Astrocyte of the spinal cord (primary cell): ENCODE results near the gene ETV7.

Experiments
- DNase-seq: peaks from one replicate; pipeline ENCODE4 v3.0.0; 2011; ENCODE audit warnings: low read depth, low spot score
- H3K4me3 ChIP-seq: 2 replicates; pipeline ENCODE4 v1.5.1; 2011; ENCODE audit warnings: low read depth, mild to moderate bottlenecking, low read length, moderate library complexity
- in situ Hi-C: cut with HindIII; loops from 2 replicates; pipeline ENCODE4 v1.10.0; 2017; ENCODE audit warnings: low sequenced_read_pairs
- TF ChIP-seq, protein P1 (sequence below): IDR thresholded peaks from 2 replicates; pipeline ENCODE4 v1.5.1; 2012; ENCODE audit warnings: low read depth, mild to moderate bottlenecking, low read length, inconsistent platforms

The ETV7 gene

DNA sequence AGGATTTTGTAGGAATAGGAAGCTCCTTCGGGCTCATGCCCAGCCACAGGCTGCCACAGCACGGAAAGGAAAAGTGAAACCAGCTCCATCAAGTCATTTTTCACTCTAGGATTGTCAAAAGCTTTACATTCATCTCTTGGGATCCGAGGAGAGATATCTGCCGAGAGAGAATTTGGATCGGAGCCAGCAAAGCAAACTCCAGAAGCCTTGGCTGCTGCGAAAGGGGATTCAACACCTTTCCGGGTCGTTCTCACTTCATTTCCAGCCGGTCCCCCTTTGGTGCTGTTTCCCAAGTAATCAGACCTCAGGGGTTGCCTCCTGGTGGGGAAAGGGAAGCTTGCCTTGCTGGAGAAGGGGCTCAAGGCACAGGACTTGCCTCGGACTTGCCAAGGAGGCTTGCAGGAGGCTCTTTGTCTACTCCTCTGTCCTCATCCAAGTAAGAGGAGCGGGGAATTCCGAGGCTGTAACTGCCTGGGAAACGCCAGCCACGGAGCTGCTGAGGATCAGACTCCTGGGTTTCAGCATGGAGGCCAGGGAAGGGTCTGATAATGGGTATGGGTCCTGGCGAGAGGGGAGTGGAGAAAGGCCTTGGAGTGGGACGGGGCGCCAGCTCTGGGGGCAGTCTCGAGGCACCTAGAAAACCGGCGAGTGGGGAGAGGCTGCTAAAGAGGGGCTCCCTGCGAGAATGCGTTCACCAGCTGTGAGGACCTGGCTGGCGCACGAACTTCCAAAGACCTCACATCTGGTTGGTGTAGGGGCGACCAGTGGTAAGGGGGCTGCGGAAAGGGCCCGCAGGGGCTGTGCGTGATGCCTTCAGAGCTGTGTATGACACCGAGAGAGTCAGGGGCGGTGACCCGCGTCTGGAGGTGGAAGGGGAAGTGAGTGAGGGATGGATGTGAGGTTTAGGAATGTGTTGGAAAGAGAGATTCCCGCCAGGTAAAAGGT, 702 bp downstream of the ETV7 start:
- in situ Hi-C loops = no loop called here
- TF ChIP-seq, protein P1, sequence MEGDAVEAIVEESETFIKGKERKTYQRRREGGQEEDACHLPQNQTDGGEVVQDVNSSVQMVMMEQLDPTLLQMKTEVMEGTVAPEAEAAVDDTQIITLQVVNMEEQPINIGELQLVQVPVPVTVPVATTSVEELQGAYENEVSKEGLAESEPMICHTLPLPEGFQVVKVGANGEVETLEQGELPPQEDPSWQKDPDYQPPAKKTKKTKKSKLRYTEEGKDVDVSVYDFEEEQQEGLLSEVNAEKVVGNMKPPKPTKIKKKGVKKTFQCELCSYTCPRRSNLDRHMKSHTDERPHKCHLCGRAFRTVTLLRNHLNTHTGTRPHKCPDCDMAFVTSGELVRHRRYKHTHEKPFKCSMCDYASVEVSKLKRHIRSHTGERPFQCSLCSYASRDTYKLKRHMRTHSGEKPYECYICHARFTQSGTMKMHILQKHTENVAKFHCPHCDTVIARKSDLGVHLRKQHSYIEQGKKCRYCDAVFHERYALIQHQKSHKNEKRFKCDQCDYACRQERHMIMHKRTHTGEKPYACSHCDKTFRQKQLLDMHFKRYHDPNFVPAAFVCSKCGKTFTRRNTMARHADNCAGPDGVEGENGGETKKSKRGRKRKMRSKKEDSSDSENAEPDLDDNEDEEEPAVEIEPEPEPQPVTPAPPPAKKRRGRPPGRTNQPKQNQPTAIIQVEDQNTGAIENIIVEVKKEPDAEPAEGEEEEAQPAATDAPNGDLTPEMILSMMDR = peak; percentile 22
- DNase-seq = peak; percentile 65
- H3K4me3 ChIP-seq = peak overlapping the region; percentile 54

DNA sequence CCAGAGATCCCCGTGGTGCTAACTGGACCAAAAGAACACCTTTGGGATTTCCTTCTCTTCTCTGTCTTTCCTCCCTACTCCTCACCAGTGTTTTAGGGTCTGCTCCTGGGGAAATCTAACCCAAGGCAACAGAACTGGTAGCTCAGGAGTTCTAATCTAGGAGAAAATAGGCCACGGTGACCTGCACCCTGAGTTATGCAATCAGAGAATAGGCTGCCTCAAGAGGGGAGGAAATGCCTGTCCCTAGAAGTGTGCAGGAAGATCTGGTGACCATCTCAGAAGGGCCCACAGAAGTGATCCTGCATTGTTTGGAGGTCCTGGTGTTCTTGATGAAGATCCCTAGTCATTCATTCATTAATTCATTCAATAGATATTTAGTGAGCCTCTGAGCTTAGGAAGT, 3.4 kb downstream of the ETV7 start:
- no peak for DNase-seq
- in situ Hi-C loops = no loop called here
- H3K4me3 ChIP-seq = no peak overlapping the region
- TF ChIP-seq, protein P1 = no peak

- no peak overlapping the region for H3K4me3 ChIP-seq
- in situ Hi-C loops = no loop called here
- TF ChIP-seq, protein P1 = no peak
- no peak for DNase-seq
These were observed 3.9 kb downstream of the ETV7 start for GRCh38 chr6:36383606-36384005.

- TF ChIP-seq, protein P1 = no peak
- no peak for DNase-seq
- in situ Hi-C loops = no loop called here
- no peak overlapping the region for H3K4me3 ChIP-seq
These were observed 4.5 kb downstream of the ETV7 start for GRCh38 chr6:36382976-36383375.

DNA sequence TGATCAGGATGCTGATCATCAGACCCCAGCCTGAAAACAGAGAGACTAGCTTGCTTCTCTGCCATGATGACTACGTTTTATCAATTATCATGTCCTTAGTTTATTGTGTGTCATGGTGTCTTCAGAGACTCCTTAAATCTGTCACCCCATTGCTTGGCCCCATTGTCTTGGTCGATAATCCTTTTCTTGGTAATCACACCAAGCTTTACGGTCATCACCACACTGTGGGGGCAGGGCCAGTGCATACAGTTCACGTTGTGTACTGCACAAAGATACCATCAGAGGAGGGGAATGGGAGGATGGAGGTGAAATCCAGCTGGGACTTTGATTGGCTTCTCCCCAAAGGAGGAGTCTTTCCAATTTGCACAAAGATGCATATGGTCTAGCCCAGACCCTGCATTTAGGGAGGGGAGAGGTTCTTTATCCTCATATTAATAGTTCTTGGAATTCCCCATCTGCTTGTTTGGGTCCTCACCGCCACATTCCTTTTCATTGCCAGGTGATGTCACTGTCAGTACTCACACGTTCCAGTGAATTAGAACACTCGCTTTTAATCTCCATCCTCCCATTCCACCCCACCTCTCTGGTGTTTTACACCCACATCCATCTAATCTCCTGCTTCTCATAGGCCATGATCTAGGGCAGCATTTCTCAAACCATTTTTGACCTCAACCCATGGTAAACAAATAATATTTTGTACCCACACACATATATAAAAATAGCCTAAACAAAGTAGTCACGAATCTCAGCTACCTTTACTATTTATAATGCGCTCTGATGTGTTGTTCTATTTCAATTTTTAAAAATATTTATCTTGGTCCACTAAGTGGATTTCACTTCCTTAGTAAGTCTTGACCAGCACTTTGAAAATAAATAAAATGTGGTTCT, 5.7 kb downstream of the ETV7 start:
- DNase-seq = no peak
- in situ Hi-C loops = no loop called here
- no peak overlapping the region for H3K4me3 ChIP-seq
- TF ChIP-seq, protein P1 = no peak

DNA sequence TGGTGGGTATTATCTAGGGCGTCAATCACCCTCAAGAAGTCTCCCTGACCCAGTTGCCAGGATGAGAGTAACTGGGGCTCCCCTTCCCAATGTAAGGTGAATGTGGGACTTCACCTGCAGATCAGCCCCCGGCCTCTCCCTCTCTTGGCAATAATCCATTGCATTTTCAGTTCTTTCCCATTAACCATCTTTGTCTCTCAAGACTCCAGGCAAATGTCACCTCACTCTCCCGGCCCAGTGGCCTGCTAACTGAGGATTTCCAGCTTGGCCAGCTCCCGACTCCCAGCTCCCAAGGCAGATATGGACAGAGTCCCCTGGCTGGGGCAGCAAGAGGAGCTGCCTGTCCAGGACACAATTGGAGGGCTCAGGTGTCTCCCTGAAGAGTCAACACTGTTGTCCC, 7.3 kb downstream of the ETV7 start:
- in situ Hi-C loops = no loop called here

More for the DNA sequence above, 7.3 kb downstream of the ETV7 start:
- DNase-seq = no peak
- H3K4me3 ChIP-seq = no peak overlapping the region
- TF ChIP-seq, protein P1 = no peak
